Tibial artery (tissue), 4 donors: ENCODE results near the gene PEX13.
"Not testable (repeated sequence)": the region's sequence is repeated elsewhere in the genome, so short reads cannot be mapped to it uniquely, and the experiment has no call there.

ENCODE experiments used
- DNase-seq, 2 donors: peaks; one replicate each; pipeline ENCODE4 v3.0.0-alpha.2; 2019
- H3K27ac ChIP-seq, 2 donors: fragments of 200-600 bp; sonication (generic) in 1 of 2; 1 replicate in 1 of 2; 2 replicates in 1 of 2; pipeline ENCODE4 v1.5.1; 2018 to 2019; ENCODE audit warnings: mild to moderate bottlenecking in 1 of 2
- H3K27me3 ChIP-seq, 2 donors: fragments of 200-600 bp; sonication (generic) in 1 of 2; one replicate each; pipeline versions ENCODE4 v1.5.1 to v1.6.0; 2016 to 2019
- H3K36me3 ChIP-seq, 3 donors: fragments of 200-600 bp; sonication (generic) in 2 of 3; one replicate each; pipeline ENCODE4 v1.5.1; 2016 to 2019; ENCODE audit warnings: mild to moderate bottlenecking in 2 of 3
- H3K4me1 ChIP-seq, 4 donors: fragments of 200-600 bp; sonication (generic) in 2 of 4; 1 replicate in 3 of 4; 2 replicates in 1 of 4; pipeline ENCODE4 v1.5.1; 2016 to 2019
- H3K4me3 ChIP-seq, 2 donors: fragments of 200-600 bp; sonication (generic) in 1 of 2; 1 replicate in 1 of 2; 2 replicates in 1 of 2; pipeline ENCODE4 v1.5.1; 2018 to 2019; ENCODE audit warnings: mild to moderate bottlenecking in 2 of 2
- H3K9me3 ChIP-seq, 3 donors: fragments of 200-600 bp; sonication (generic) in 1 of 3; one replicate each; pipeline ENCODE4 v1.5.1; 2016 to 2019
- intact Hi-C: fragments of 100-400 bp; cut with DNase I; formaldehyde crosslinking; loops from one replicate; pipeline ENCODE4 v1.15.0; 2023; ENCODE audit warnings: low total_unique reads
- TF ChIP-seq, protein P1 (sequence below), 2 experiments: fragments of 200-600 bp in 1 of 2; fragments of 450-650 bp in 1 of 2; IDR thresholded peaks; one replicate each; pipeline ENCODE4 v1.5.1; 2017 to 2019; ENCODE audit warnings: antibody characterized with exemption in 2 of 2, mild to moderate bottlenecking in 1 of 2, moderate library complexity in 1 of 2

The PEX13 gene

DNA sequence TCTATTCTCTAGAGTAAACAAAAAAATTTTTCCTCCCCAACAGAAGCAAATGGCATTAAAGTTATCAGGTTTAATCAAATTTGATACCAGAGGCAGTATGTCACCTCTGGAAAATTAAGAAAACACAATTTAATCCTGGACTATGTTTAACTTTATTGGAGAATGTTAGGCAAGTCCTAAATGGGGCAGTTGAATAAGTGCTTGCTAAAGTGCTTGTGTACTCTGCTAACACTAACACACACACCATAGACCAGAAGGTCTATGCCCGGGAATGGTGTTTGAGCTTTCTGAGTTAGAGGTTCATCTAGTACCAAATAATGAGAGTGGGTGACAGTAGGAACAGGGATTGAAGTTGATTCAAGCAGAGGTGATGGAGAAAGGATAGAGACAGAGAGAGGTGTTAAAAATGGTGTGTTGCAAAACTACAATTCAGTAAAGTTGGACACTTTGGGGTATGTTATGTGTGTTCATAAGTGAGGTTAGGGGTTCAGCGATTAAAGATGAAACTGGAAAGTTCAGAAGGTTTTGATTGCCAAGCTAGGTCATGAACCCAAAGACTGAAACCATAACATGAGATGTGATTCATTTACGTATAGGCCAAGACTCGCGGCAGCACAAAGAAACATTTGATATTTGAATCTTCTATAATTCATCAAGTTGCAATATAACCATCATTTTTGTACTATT is 40.5 kb upstream of the PEX13 start:
- intact Hi-C loops, result no loop called here
- H3K9me3 ChIP-seq, result no peaks in the 10 kb centered on the region
- peaks cover 0 to 10% (median 0%) of the 10 kb centered on the region in 3 donors for H3K36me3 ChIP-seq
- H3K27ac ChIP-seq, result no peak overlapping the region
- TF ChIP-seq, protein P1, sequence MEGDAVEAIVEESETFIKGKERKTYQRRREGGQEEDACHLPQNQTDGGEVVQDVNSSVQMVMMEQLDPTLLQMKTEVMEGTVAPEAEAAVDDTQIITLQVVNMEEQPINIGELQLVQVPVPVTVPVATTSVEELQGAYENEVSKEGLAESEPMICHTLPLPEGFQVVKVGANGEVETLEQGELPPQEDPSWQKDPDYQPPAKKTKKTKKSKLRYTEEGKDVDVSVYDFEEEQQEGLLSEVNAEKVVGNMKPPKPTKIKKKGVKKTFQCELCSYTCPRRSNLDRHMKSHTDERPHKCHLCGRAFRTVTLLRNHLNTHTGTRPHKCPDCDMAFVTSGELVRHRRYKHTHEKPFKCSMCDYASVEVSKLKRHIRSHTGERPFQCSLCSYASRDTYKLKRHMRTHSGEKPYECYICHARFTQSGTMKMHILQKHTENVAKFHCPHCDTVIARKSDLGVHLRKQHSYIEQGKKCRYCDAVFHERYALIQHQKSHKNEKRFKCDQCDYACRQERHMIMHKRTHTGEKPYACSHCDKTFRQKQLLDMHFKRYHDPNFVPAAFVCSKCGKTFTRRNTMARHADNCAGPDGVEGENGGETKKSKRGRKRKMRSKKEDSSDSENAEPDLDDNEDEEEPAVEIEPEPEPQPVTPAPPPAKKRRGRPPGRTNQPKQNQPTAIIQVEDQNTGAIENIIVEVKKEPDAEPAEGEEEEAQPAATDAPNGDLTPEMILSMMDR (IDR thresholded peaks at IDR 0.05), result no peak
- H3K4me1 ChIP-seq, result no peaks in the 10 kb centered on the region
- H3K4me3 ChIP-seq, result no peak overlapping the region
- DNase-seq, result no peak
- H3K27me3 ChIP-seq, result no peaks in the 10 kb centered on the region

DNA sequence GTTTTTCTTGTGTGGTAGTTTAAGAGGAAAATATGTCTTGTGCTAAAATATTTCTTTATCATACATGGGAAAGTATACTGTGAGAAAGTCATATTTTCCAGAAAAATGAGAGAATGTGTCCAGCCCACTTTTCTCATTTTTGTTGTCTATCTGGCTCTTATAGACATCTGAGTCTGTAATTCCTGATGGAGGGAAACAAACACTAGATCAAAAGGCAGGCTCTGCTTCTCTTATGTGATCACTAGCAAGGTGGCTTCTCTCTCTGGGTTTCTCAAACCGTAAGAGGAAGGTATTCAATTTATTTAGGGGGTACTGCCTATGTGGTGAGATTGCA is 40.0 kb upstream of the PEX13 start:
- intact Hi-C loops, result no loop called here
- DNase-seq, result no peak
- no peaks in the 10 kb centered on the region for H3K9me3 ChIP-seq
- H3K4me1 ChIP-seq, result no peaks in the 10 kb centered on the region
- H3K4me3 ChIP-seq, result no peak overlapping the region
- peaks cover 0 to 10% (median 0%) of the 10 kb centered on the region in 3 donors for H3K36me3 ChIP-seq
- TF ChIP-seq, protein P1 (IDR thresholded peaks at IDR 0.05), result no peak
- H3K27ac ChIP-seq, result no peak overlapping the region
- H3K27me3 ChIP-seq, result no peaks in the 10 kb centered on the region

DNA sequence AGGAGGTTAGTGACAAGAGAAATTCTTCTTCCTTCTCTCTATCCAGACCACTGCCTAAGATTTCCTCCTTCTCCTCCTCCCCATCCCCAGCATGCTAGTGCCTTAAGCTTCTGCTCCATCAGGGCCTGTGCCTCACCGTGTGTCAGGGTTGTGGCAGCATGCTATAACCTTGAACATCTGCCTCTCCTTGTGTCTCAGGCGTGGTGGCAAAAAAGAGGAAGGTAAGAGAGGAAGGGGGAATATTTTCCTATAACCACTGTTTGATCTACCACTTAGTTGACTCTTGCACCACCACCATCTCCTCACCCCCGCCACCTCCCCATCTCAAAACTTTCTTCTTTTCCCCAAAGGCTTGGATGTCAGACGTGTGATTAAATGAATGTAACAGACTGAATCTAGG is 38.3 kb upstream of the PEX13 start:
- TF ChIP-seq, protein P1 (IDR thresholded peaks at IDR 0.05), result no peak
- H3K4me1 ChIP-seq, result no peaks in the 10 kb centered on the region

DNA sequence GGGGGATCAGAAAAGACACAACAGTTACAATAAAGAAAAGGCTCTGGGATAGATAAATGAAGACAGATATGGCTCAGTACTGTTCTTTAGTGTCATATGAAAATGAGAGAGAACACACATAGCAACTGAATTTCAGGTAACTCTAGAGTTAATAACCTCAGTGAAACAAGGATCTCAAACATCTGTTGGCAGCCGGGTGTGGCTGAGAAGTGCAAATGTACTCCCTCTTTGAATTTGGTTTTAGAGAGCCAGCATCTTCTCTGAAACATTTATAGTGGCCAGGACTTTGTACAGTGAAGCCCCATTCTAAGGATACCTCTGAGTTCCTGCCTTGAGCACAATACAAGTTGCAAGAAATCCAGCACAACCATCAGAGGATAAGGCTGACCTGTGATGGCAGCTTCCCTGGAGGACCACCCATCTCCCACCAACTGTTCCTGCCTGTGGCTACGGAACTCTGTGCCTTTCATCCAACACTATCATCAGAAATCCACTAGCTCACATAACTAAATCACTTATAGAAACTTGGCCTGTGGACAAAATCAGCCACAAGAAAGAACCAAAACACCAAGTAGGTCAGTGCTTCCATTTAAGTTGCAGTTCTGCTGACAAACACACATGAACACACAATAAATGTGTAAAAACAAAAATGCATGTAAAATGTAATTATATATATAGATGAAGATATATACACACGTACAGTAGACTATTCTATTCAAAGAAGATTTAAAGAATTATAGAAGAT is 37.3 kb upstream of the PEX13 start:
- H3K36me3 ChIP-seq, result no peaks in the 10 kb centered on the region
- no peaks in the 10 kb centered on the region for H3K4me1 ChIP-seq
- H3K27ac ChIP-seq, result no peak overlapping the region
- H3K27me3 ChIP-seq, result no peaks in the 10 kb centered on the region
- H3K4me3 ChIP-seq, result no peak overlapping the region
- intact Hi-C loops, result no loop called here
- H3K9me3 ChIP-seq, result no peaks in the 10 kb centered on the region
- TF ChIP-seq, protein P1 (IDR thresholded peaks at IDR 0.05), result no peak
- no peak for DNase-seq

More for the DNA sequence above, 38.3 kb upstream of the PEX13 start:
- Histone ChIP-seq H3K27ac (no peak overlapping the region), H3K9me3 (no peaks in the 10 kb centered on the region), H3K4me3 (no peak overlapping the region), H3K27me3 (no peaks in the 10 kb centered on the region), H3K36me3 (peaks cover 0 to 5% (median 0%) of the 10 kb centered on the region in 3 donors)
- no peak for DNase-seq
- intact Hi-C loops, result no loop called here

DNA sequence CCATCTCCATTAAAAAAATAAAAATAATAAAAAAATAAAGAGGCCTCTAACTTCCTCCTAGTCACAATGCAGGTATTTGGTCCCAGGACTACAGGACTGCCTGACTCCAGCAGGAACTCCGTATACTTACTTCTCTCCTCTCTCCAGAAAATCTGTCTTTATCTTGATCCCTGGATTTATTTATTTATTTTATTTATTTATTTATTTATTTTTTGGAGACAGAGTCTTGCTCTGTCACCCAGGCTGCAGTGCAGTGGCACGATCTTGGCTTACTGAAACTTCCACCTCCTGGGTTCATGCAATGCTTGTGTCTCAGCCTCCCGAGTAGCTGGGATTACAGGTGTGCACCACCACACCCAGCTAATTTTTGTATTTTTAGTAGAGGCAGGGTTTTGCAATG is 35.5 kb upstream of the PEX13 start:
- H3K27ac ChIP-seq, H3K9me3 ChIP-seq, intact Hi-C loops: not testable (repeated sequence)

DNA sequence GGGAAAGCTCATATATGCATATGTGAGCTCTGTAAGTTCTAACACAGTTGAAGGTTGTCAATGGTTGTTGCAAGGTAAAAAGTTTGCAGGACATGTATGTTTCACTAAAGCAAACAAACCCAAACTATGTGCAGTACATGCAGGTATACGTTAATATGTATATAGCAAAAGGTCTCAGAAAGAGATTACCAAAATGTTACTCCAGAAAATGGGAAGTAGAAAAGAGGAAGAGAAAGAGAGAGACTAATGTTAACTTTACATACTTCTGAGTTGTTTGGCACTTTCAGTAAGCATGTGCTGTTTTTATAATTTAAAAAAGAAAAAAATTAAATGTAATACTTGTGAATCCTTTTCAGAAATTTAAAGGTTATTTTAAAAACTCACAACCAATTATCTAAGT is 32.8 kb upstream of the PEX13 start:
- H3K9me3 ChIP-seq, result no peaks in the 10 kb centered on the region
- no peak overlapping the region for H3K4me3 ChIP-seq
- no peak overlapping the region for H3K27ac ChIP-seq
- no peaks in the 10 kb centered on the region for H3K27me3 ChIP-seq
- H3K4me1 ChIP-seq, result no peaks in the 10 kb centered on the region
- TF ChIP-seq, protein P1 (IDR thresholded peaks at IDR 0.05), result no peak
- intact Hi-C loops, result no loop called here
- DNase-seq, result no peak
- no peaks in the 10 kb centered on the region for H3K36me3 ChIP-seq

More for the DNA sequence above, 35.5 kb upstream of the PEX13 start:
- not testable (repeated sequence) for H3K4me3 ChIP-seq, DNase-seq, H3K4me1 ChIP-seq, H3K36me3 ChIP-seq, H3K27me3 ChIP-seq
